Head of caudate nucleus (tissue), 42 donors: Measurements from ENCODE around the gene PANK1.
"Not testable (repeated sequence)": the region's sequence is repeated elsewhere in the genome, so short reads cannot be mapped to it uniquely, and the experiment has no call there.

Experiments
- DNase-seq, 42 donors: peaks; one replicate each; pipeline versions ENCODE4 v3.0.0 to v3.0.0-alpha.2; 2020 to 2021; ENCODE audit warnings: mixed read lengths in 7 of 42
- intact Hi-C: fragments of 100-400 bp; cut with DNase I; formaldehyde crosslinking; loops from one replicate; pipeline ENCODE4 v1.15.0; 2022

PANK1 gene

DNA sequence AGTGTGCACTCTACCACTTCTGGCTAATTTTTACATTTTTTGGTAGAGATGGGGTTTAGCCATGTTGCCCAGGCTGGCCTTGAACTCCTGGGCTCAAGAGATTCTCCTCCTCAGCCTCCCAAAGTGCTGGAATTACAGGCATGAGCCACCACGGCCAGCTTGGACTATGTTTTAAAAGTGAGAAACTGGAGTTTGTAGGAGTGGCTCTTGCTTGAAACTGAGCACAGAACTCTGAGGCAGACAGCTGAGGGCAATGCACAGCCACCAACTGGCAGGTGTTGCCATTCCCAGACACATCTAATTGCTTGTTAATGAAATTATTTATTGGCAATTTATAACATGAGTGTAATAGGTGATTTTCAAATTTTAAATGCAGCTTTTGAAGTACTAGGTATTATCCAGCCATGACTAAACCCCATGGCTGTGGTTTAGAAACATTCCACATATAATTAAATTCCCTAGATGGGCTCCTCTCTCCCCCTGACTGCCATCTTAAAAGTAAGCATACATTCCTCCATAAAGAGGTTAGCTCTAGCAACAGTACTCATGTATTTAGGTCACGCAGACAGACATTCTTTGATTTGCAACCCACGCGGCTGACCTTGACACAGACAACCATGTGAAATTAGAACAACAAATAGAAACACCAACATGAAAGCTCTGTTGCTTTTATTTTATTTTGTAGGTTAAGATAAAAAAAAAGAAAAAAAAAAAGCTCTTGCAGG, 19.8 kb downstream of the PANK1 start:
- intact Hi-C loops, result no loop called here
- DNase-seq, result no peak

- no peak for DNase-seq
- intact Hi-C loops, result no loop called here
Measured at GRCh38 chr10:89624020-89624419, 21.0 kb downstream of the PANK1 start.

DNA sequence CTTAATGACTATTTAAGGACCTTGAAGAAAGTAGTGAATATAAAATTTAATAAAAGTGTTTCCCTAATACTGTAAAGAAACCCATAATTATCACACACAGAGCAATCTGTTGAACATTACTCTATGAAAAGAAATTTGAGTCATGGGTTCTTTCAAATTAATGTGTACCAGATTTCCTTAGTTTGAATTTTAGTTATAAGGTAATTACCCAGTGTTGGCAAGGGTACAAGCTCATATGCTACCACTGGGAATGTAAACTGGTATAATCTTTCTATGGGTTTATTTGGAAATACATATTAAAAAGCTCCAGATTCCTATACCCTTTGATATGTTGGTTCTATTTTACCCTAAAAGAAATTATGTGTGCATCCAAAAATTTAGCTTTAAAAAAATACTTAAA, 22.9 kb downstream of the PANK1 start:
- intact Hi-C loops, result no loop called here
- no peak for DNase-seq

DNA sequence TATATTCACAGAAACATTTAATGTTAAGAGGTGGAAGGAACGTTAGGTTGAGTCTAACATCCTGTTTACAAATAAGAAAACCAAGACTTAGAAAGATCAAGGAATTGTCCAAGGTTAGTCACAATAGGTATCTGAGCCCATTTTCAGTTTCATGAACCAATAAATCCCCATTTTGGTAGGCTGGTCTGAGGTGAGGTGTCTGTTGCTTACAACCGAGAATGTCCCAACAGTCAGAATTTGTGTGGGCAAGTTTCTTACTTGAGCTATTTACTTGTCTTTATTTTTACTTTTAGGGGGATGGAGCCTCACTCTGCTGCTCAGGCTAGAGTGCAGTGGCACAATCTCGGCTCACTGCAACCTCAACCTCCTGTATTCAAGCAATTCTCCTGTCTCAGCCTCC, 23.6 kb downstream of the PANK1 start:
- DNase-seq, result no peak
- intact Hi-C loops, result no loop called here

DNA sequence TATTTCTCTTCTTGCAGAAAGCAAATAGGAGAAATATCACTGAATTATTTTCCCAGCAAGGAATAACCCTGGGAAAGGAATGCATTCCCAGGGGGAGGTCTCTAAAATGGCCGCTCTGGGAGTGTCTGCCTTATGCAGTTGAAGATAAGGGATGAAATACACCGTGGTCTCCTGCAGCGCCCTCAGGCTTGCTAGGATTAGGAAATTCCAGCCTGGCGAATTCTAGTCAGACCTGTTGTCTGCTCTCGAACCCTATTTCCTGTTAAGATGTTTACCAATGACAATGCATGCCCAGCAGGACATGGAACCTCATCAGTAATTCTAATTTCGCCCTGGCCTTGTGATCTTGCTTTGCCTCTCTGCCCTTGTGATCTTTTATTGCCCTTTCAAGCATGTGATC, 24.7 kb downstream of the PANK1 start:
- intact Hi-C loops, DNase-seq: not testable (repeated sequence)

DNA sequence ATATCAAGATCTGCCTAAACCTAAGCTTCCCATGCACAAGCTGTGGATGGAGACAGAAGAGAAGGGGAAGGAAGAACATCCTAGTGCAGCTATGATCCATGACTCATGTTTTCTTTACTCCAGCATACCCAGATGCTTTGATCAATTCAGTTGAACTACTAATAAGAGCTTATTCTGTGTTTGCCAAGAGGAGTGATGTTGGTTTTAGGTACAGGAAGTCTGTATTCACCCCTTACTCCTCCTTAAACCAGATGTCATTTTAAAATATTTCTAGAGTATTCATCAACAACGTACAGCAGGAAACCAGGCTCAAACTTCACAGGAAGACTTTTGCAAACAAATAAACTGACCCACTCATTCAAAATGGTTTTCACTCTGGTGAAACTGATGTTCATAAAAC, 29.2 kb downstream of the PANK1 start:
- intact Hi-C loops, result no loop called here
- no peak for DNase-seq

DNA sequence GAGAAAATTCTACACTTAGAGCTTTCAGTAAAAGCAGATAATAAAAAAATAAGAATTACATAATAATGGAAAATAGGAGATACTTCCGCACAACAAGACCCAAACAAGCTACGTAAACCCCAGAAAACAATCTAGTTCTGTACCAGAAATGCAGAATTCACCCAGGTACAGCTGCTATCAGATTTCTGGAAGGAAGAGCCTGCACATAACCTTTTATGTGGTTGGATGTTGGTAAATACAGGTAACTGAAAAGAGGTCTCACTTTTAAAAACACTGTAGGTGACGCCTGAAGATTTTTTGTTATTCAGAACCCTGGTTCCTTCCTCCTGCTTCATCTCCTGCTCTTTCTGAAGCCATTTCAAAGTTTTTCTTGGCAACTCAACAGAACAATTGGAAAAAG, 29.9 kb downstream of the PANK1 start:
- DNase-seq, result no peak
- intact Hi-C loops, result no loop called here

DNA sequence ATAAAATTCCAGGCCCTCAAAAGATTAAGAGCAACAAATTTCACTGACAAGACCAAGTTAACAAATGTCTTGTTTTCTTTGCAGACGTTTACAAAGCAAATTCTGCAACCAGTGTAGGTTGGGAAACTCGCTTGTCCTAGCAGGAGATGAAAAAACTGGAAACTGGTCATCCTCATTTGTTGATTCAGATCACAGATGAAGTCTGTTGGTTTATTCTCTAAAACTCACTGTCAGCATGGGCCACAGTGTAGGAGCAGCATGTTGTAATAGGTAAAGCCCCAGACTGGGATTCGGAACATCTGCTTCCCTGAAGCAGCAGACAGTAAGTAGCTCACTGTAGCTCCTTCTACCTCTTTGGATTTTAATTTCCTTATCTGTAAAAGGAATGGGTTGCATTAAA, 31.5 kb downstream of the PANK1 start:
- intact Hi-C loops, result no loop called here
- DNase-seq, result no peak

GRCh38 chr10:89611282-89611681, 33.8 kb downstream of the PANK1 start:
- intact Hi-C loops, result no loop called here
- no peak for DNase-seq

GRCh38 chr10:89609833-89610346, 35.2 kb downstream of the PANK1 start:
- DNase-seq, result no peak
- intact Hi-C loops, result no loop called here

GRCh38 chr10:89604200-89604599, 40.8 kb downstream of the PANK1 start:
- DNase-seq, result no peak
- intact Hi-C loops, result no loop called here

- intact Hi-C loops, result no loop called here
- no peak for DNase-seq
Measured at GRCh38 chr10:89602919-89603318, 42.1 kb downstream of the PANK1 start.

DNA sequence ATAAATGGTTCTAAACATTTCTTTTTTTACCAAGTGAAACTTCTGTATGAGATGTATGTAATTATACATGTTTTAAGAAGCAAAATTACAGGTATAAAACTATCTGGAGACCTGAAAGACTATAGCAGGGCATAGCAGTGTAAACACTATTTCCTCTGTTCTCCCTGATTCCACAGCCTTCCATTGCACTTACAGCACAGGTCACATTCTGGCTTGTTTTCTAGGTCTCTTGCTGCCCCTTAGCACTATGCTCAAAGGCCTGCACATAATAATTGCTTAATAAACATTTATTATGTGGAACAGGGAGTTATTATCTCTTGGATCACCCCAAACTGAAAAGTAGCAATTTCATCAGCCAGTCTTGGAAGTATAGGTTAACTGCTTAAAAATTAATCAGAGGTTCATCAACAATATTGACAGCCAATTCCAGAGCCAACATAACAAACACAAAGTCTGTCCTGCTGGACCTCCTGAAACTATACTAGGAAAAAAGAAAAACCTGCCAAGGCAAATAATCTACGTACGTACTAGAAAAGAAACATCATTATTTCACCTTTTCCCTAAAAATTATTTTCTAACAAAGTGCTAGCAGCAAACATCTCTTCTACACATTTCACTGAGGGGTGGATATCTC, 43.2 kb downstream of the PANK1 start:
- intact Hi-C loops, result no loop called here
- no peak for DNase-seq

- DNase-seq, result no peak
- intact Hi-C loops, result no loop called here
Measured at GRCh38 chr10:89600041-89600440, 45.0 kb downstream of the PANK1 start.

DNA sequence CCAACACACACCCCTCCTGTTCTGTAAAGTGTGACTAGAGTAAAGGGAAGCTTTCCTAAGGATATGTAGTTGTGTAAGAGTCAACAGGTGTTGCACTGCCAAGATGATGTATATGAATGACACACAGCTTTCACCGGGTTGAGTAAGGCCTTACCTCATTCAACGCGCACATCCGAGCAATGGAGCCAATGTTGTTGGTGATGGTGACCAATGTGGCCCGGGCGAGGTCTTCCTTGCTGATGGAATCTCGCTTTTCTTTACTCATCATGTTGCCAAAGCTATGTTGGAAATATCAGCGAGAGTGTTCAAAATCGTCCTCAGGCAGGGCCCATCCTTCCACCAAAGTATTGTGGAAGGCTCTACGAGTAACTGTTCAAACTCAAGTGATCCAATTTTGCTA, 52.0 kb downstream of the PANK1 start:
- intact Hi-C loops, result no loop called here
- no peak for DNase-seq

GRCh38 chr10:89592539-89592938, 52.5 kb downstream of the PANK1 start:
- intact Hi-C loops, result no loop called here
- no peak for DNase-seq

DNA sequence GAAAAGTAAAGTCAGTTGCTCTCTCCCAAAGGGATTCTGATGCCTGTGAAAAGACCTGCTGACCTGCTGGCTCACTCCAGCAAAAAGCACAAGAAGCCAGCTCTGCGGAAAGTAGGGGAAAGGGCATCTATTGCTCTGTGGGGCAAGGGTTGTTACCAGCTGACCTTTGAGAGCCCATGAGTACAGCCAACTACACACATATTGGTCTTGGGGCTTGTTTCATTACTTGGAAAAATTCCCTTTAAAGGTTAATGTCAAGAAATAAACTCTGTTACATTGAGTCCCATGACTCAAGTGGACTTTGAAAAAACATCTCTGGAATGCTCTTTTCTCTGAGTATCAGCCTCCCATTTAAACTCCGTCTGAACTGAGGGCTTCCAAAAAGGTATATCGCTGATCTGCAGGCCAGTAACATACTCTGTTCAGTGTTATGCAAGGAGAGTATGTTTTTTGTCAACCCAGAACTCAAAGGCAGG, 53.2 kb downstream of the PANK1 start:
- no peak for DNase-seq
- intact Hi-C loops, result no loop called here

DNA sequence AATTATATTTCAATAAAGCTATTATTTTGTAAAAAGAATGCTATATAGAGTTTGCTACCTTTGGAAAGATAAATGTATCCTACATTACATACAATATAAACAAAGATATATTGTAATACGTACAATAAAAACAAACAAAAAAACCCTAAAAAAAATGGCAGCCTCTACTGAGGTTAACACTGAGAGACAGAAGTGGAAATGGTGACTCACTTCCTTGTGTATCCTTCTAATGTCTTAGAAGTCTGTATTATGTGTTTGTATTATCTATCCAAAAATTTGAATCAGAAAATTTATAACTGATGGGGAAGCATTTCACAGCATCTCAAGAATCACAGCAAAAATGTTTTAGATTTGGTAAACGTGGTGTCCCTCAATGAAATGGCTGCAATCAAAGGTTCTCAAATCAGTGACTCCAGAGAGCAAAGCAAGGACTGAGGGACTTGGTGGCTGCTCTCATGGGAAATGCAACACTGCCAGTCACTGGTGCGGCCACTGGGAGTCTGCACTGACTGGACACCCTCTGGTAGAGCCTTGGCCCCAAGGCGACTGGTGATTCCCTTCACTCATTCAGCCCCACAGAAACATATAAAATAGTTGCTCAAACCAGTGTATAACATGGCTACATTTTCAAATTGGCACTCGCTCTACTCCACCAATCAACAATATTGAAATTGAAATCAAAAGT, 53.8 kb downstream of the PANK1 start:
- DNase-seq, result no peak
- intact Hi-C loops, result no loop called here

- intact Hi-C loops, result no loop called here
- DNase-seq, result no peak
Measured at GRCh38 chr10:89590326-89590725, 54.7 kb downstream of the PANK1 start.

GRCh38 chr10:89589101-89589720, 55.8 kb downstream of the PANK1 start:
- no peak for DNase-seq
- intact Hi-C loops, result no loop called here
